Upper lobe of left lung (tissue), 6 donors: ENCODE results near the gene EFNA5. TPM values are rescaled to one million over a fixed set of nuclear protein-coding genes. Genes with fewer than 3 reads are reported as not detected.

ENCODE experiments used
- ATAC-seq, 2 donors: fragments of 200-7000 bp; cut with Tn5 transposase; one replicate each; pipeline ENCODE4 v1.9.1; 2022; ENCODE audit warnings: mild to moderate bottlenecking in 2 of 2, moderate library complexity in 2 of 2; ENCODE audit not compliant: low FRiP score in 2 of 2
- DNase-seq, 2 donors: peaks; one replicate each; pipeline ENCODE4 v3.0.0-alpha.2; 2019 to 2020
- H3K27ac ChIP-seq, 4 donors: fragments of 200-600 bp; sonication (generic); one replicate each; pipeline ENCODE4 v1.5.1; 2016 to 2019
- H3K27me3 ChIP-seq, 4 donors: fragments of 200-600 bp; sonication (generic); one replicate each; pipeline ENCODE4 v1.5.1; 2017 to 2019
- H3K36me3 ChIP-seq, 4 donors: fragments of 200-600 bp; sonication (generic); one replicate each; pipeline ENCODE4 v1.5.1; 2016 to 2019
- H3K4me1 ChIP-seq, 4 donors: fragments of 200-600 bp; sonication (generic); one replicate each; pipeline ENCODE4 v1.5.1; 2018 to 2019
- H3K4me3 ChIP-seq, 4 donors: fragments of 200-600 bp; sonication (generic); one replicate each; pipeline ENCODE4 v1.5.1; 2017 to 2019; ENCODE audit warnings: mild to moderate bottlenecking in 2 of 4, moderate library complexity in 1 of 4
- H3K9me3 ChIP-seq, 4 donors: fragments of 200-600 bp; sonication (generic); one replicate each; pipeline ENCODE4 v1.5.1; 2018 to 2019
- EP300 ChIP-seq, 4 donors: sonication (generic); formaldehyde crosslinking; IDR thresholded peaks; one replicate each; pipeline ENCODE4 v1.5.1; 2017; ENCODE audit warnings: antibody characterized with exemption in 4 of 4, control low read depth in 2 of 4
- POLR2A ChIP-seq, 4 donors: fragments of 450-650 bp; IDR thresholded peaks; one replicate each; pipeline ENCODE4 v1.5.1; 2016 to 2017; ENCODE audit warnings: antibody characterized with exemption in 4 of 4, mild to moderate bottlenecking in 2 of 4
- POLR2AphosphoS5 ChIP-seq, 2 donors: sonication (generic); formaldehyde crosslinking; IDR thresholded peaks; one replicate each; pipeline ENCODE4 v1.5.1; 2017; ENCODE audit warnings: antibody characterized with exemption in 2 of 2
- WGBS, 2 donors: methylation state at CpG; one replicate each; pipeline ENCODE4 v1.1.5; 2017 to 2018; 5-methylcytosine and 5-hydroxymethylcytosine counted together
- total RNA-seq, 6 donors: library from RNA; depleted of rRNA in 4 of 6; stranded (reverse); fragments of >200 nt in 4 of 6; gene quantifications; one replicate each; pipeline versions ENCODE4 v1.1.0 to v1.2.1, GENCODE V29; 2016 to 2021
- TF ChIP-seq, protein P1 (sequence below), 6 experiments: fragments of 450-650 bp in 4 of 6; fragments of 200-600 bp in 2 of 6; sonication (generic) in 2 of 6; IDR thresholded peaks; one replicate each; pipeline ENCODE4 v1.5.1; 2016 to 2019; ENCODE audit warnings: antibody characterized with exemption in 6 of 6
- donor health status: DM: no; HTN: no; CAD: no; lungs with moderate emphysema.
- donor health status: DM: no; HTN: yes; CAD: no; lungs with severe emphysema.

Gene EFNA5
- total RNA-seq, 6 donors from 2014 or later: 4.1 to 41.9 (median 7.3) TPM

GRCh38 chr5:107597803-107598202 is 72.9 kb downstream of the EFNA5 start:
- Histone ChIP-seq H3K9me3 (no peaks in the 10 kb centered on the region), H3K4me3 (no peak overlapping the region), H3K27me3 (no peaks in the 10 kb centered on the region), H3K4me1 (peaks cover 0 to 6% (median 0%) of the 10 kb centered on the region in 4 donors), H3K27ac (no peak overlapping the region), H3K36me3 (no peaks in the 10 kb centered on the region)
- TF ChIP-seq, protein P1, sequence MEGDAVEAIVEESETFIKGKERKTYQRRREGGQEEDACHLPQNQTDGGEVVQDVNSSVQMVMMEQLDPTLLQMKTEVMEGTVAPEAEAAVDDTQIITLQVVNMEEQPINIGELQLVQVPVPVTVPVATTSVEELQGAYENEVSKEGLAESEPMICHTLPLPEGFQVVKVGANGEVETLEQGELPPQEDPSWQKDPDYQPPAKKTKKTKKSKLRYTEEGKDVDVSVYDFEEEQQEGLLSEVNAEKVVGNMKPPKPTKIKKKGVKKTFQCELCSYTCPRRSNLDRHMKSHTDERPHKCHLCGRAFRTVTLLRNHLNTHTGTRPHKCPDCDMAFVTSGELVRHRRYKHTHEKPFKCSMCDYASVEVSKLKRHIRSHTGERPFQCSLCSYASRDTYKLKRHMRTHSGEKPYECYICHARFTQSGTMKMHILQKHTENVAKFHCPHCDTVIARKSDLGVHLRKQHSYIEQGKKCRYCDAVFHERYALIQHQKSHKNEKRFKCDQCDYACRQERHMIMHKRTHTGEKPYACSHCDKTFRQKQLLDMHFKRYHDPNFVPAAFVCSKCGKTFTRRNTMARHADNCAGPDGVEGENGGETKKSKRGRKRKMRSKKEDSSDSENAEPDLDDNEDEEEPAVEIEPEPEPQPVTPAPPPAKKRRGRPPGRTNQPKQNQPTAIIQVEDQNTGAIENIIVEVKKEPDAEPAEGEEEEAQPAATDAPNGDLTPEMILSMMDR (IDR thresholded peaks at IDR 0.05): no peak
- TF ChIP-seq POLR2A (IDR thresholded peaks at IDR 0.05): no peak
- TF ChIP-seq EP300 (IDR thresholded peaks at IDR 0.05): no peak
- TF ChIP-seq POLR2AphosphoS5 (IDR thresholded peaks at IDR 0.05): no peak
- 91 to 93% methylated on average over 3 of the region's 3 CpGs for WGBS, 2 donors
- DNase-seq (no peak), ATAC-seq (no peak)

DNA sequence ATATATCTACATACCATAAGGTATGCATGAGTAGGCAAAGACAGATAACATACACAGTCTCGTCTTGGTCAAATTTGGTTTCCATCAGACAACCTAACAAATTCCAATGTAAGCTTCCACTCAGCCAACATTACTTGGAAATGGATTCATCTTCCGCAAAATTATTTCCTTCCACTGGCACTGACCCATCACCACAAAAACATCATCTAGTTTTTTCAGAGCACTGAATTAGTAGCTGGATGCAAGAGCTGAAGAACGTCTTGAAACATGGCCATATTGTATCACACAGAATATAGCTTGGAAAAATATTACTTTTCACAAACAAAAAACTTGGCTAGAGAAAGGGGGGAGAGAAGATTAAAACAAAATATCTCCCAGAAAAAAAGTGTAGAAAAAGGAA is 73.5 kb downstream of the EFNA5 start:
- no peak overlapping the region for H3K27ac ChIP-seq
- no peak overlapping the region for H3K4me3 ChIP-seq
- TF ChIP-seq POLR2AphosphoS5 (IDR thresholded peaks at IDR 0.05) (no peak), POLR2A (IDR thresholded peaks at IDR 0.05) (no peak), EP300 (IDR thresholded peaks at IDR 0.05) (no peak)
- TF ChIP-seq, protein P1 (IDR thresholded peaks at IDR 0.05): no peak
- WGBS, 2 donors: 70 to 84% methylated on average over 3 of the region's 3 CpGs
- DNase-seq (no peak), ATAC-seq (no peak)
- H3K36me3 ChIP-seq: no peaks in the 10 kb centered on the region
- H3K9me3 ChIP-seq: no peaks in the 10 kb centered on the region
- H3K4me1 ChIP-seq: peaks cover 0 to 6% (median 0%) of the 10 kb centered on the region in 4 donors
- no peaks in the 10 kb centered on the region for H3K27me3 ChIP-seq

DNA sequence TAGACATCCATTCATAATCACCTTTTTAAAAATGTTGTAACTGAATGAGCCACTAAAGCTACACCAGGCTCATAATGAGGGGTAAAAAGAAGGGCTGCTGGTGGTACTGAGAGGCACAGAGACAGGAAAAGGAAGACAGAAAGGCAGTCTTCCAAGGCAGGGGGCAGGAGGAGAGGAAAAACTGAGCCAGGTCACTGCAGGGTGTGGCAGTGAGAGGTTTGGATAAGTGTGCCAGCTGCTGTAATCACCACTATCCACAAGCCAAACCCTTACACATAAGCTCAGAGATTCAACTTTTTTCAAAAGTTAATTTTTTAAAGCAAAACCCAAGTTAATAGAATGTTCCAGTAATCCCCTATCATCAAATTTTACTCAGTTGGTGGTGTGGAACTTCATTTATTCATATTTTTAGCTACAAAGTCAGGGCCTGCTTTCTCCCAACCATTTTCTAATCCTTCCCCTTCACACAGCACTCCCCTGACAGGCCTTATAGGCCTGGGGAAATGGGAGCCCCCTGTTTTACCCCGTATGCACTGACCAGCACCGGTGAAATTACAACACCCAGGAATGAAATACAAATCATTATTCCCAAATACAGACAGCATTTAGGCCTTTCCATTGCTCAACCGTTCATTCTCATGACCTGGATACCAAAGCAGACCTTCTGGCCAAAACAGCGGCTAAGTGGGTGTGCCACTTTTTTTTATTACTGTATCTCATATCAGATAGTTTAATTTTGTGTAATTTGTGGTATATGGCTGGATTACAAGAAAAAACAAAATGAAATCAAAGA is 76.3 kb downstream of the EFNA5 start:
- no peak overlapping the region for H3K27ac ChIP-seq
- ATAC-seq (peak in 1 of 2 donors; percentile 82), DNase-seq (no peak)
- peaks cover 0 to 6% (median 0%) of the 10 kb centered on the region in 4 donors for H3K4me1 ChIP-seq
- TF ChIP-seq POLR2A (IDR thresholded peaks at IDR 0.05): no peak
- no peak for TF ChIP-seq EP300 (IDR thresholded peaks at IDR 0.05)
- TF ChIP-seq, protein P1 (IDR thresholded peaks at IDR 0.05): no peak
- TF ChIP-seq POLR2AphosphoS5 (IDR thresholded peaks at IDR 0.05): no peak
- no peak overlapping the region for H3K4me3 ChIP-seq
- no peaks in the 10 kb centered on the region for H3K36me3 ChIP-seq
- WGBS, 2 donors: 79 to 80% methylated on average over 4 of the region's 4 CpGs
- no peaks in the 10 kb centered on the region for H3K9me3 ChIP-seq
- no peaks in the 10 kb centered on the region for H3K27me3 ChIP-seq

- Histone ChIP-seq H3K27me3 (no peaks in the 10 kb centered on the region), H3K27ac (no peak overlapping the region), H3K36me3 (no peaks in the 10 kb centered on the region), H3K9me3 (no peaks in the 10 kb centered on the region), H3K4me1 (peaks cover 0 to 6% (median 0%) of the 10 kb centered on the region in 4 donors), H3K4me3 (no peak overlapping the region)
- 66 to 68% methylated on average over 3 of the region's 3 CpGs for WGBS, 2 donors
- DNase-seq: no peak
- TF ChIP-seq POLR2AphosphoS5 (IDR thresholded peaks at IDR 0.05): no peak
- TF ChIP-seq EP300 (IDR thresholded peaks at IDR 0.05): no peak
- TF ChIP-seq, protein P1 (IDR thresholded peaks at IDR 0.05): no peak
- no peak for TF ChIP-seq POLR2A (IDR thresholded peaks at IDR 0.05)
- ATAC-seq: no peak
Measured at GRCh38 chr5:107593009-107593408, 77.7 kb downstream of the EFNA5 start.

GRCh38 chr5:107592515-107592914 is 78.2 kb downstream of the EFNA5 start:
- no peaks in the 10 kb centered on the region for H3K9me3 ChIP-seq
- no peak overlapping the region for H3K4me3 ChIP-seq
- H3K4me1 ChIP-seq: peaks cover 0 to 6% (median 0%) of the 10 kb centered on the region in 4 donors
- peak in 1 of 2 donors; percentile 25 for ATAC-seq
- H3K36me3 ChIP-seq: no peaks in the 10 kb centered on the region
- 72 to 88% methylated on average over 7 of the region's 7 CpGs for WGBS, 2 donors
- no peak for DNase-seq
- no peaks in the 10 kb centered on the region for H3K27me3 ChIP-seq
- no peak overlapping the region for H3K27ac ChIP-seq
- no peak for TF ChIP-seq EP300 (IDR thresholded peaks at IDR 0.05)
- no peak for TF ChIP-seq POLR2A (IDR thresholded peaks at IDR 0.05)
- TF ChIP-seq, protein P1 (IDR thresholded peaks at IDR 0.05): no peak
- TF ChIP-seq POLR2AphosphoS5 (IDR thresholded peaks at IDR 0.05): no peak
